Esophagus (tissue), 2 donors: ENCODE data around the gene DKKL1. TPM values are rescaled to one million over a fixed set of nuclear protein-coding genes. Genes with fewer than 3 reads are reported as not detected.
A peak's percentile ranks its signal among the peaks of the same experiment; 100 is the strongest.

Experiments used
- H3K27ac ChIP-seq, 2 donors: one replicate each; pipeline ENCODE4 v1.5.1; 2013; ENCODE audit warnings: low read depth in 2 of 2, mild to moderate bottlenecking in 2 of 2, inconsistent platforms in 1 of 2, low read length in 1 of 2, moderate library complexity in 1 of 2
- H3K27me3 ChIP-seq, 2 donors: one replicate each; pipeline ENCODE4 v1.6.1; 2013; ENCODE audit warnings: low read length in 2 of 2, control low read depth in 1 of 2, mild to moderate bottlenecking in 1 of 2; ENCODE audit not compliant: insufficient read depth in 2 of 2, control insufficient read depth in 1 of 2
- H3K36me3 ChIP-seq, 2 donors: one replicate each; pipeline ENCODE4 v1.6.1; 2013; ENCODE audit warnings: low read length in 1 of 2; ENCODE audit not compliant: control insufficient read depth in 2 of 2, insufficient read depth in 2 of 2
- H3K4me1 ChIP-seq, 2 donors: one replicate each; pipeline ENCODE4 v1.6.1; 2013; ENCODE audit warnings: low read length in 1 of 2; ENCODE audit not compliant: control insufficient read depth in 2 of 2, insufficient read depth in 2 of 2
- H3K4me3 ChIP-seq, 2 donors: one replicate each; pipeline ENCODE4 v1.5.1; 2013; ENCODE audit warnings: low read length in 2 of 2, mild to moderate bottlenecking in 2 of 2, low read depth in 1 of 2, moderate library complexity in 1 of 2
- H3K9me3 ChIP-seq, 2 donors: one replicate each; pipeline ENCODE4 v1.6.1; 2013; ENCODE audit warnings: mild to moderate bottlenecking in 2 of 2, low read depth in 1 of 2, low read length in 1 of 2, moderate library complexity in 1 of 2; ENCODE audit not compliant: control insufficient read depth in 2 of 2, insufficient read depth in 1 of 2
- WGBS, 2 donors: extraction: QIAGEN DNeasy Blood & Tissue Kit; methylation state at CpG; one replicate each; pipeline ENCODE4 v1.1.7; 2013; 5-methylcytosine and 5-hydroxymethylcytosine counted together
- polyA plus RNA-seq, 2 donors: library from polyadenylated mRNA; stranded (reverse); fragments of 200-250 nt; gene quantifications; one replicate each; pipeline ENCODE4 v1.2.3, GENCODE V29; 2013
- donor health status: healthy with polysubstance abuse.
- donor health status: Bipolar disorder and iron deficiency.

Gene DKKL1
- polyA plus RNA-seq, 2 donors: 0.07 TPM; not detected in 1

DNA sequence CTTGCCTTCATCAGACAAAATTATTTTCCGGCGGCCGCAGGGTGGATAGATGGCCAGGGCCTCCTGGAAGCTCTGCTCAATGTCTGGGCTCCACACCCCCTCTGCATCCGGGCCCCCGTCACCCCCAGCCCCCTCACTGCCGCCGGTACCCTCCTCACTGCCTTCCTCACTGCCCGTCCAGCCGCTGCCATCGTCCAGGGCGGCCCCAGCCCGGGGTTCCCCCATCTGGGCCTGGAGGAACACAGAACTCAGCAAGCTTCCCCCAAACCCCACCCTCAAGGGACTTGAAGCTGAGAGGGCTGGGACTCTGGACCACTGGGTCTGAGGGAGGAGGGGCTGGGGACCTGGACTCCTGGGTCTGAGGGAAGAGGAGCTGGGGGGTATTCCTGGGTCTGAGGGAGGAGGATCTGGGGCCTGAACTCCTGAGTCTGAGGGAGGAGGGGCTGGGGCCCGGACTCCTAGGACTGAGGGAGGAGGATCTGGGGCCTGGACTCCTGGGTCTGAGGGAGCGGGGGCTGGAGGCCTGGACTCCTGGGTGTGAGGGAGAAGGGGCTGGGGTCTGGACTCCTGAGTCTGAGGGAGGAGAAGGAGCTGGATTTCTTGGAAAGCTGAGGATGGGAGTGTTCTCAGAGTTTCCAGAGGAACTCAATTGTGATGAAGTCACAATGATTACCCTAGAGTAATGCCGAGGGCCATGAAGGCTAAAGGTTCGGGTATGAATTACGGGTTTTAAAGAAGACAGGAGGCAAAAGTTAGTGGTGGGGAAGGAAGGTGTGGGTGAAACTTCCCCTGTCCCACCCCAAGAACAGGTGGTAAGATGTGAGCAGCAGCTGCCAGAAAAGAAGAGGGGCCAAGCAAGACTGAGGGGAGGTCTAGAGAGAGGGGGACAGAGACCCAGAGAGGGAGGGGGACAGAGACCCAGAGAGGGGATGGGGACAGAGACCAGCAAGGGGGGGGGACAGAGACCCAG is 3.5 kb upstream of the DKKL1 start:
- 73 to 78% methylated on average over 17 of the region's 17 CpGs for WGBS, 2 donors
- Histone ChIP-seq H3K36me3 (no peaks in the 10 kb centered on the region), H3K27ac (peak overlapping the region in 1 of 2 donors; percentile 86), H3K4me3 (no peak overlapping the region), H3K27me3 (no peaks in the 10 kb centered on the region), H3K4me1 (peaks cover 2 to 3% of the 10 kb centered on the region in 2 donors), H3K9me3 (no peaks in the 10 kb centered on the region)

GRCh38 chr19:49361438-49362047 is 2.1 kb upstream of the DKKL1 start:
- Histone ChIP-seq H3K27ac (peak overlapping the region; percentile 79 to 86), H3K9me3 (no peaks in the 10 kb centered on the region), H3K4me1 (peaks cover 2 to 3% of the 10 kb centered on the region in 2 donors), H3K27me3 (no peaks in the 10 kb centered on the region), H3K4me3 (peak overlapping the region; percentile 51 to 55), H3K36me3 (no peaks in the 10 kb centered on the region)
- 2 to 8% methylated on average over 18 to 27 of the region's 27 CpGs for WGBS, 2 donors

DNA sequence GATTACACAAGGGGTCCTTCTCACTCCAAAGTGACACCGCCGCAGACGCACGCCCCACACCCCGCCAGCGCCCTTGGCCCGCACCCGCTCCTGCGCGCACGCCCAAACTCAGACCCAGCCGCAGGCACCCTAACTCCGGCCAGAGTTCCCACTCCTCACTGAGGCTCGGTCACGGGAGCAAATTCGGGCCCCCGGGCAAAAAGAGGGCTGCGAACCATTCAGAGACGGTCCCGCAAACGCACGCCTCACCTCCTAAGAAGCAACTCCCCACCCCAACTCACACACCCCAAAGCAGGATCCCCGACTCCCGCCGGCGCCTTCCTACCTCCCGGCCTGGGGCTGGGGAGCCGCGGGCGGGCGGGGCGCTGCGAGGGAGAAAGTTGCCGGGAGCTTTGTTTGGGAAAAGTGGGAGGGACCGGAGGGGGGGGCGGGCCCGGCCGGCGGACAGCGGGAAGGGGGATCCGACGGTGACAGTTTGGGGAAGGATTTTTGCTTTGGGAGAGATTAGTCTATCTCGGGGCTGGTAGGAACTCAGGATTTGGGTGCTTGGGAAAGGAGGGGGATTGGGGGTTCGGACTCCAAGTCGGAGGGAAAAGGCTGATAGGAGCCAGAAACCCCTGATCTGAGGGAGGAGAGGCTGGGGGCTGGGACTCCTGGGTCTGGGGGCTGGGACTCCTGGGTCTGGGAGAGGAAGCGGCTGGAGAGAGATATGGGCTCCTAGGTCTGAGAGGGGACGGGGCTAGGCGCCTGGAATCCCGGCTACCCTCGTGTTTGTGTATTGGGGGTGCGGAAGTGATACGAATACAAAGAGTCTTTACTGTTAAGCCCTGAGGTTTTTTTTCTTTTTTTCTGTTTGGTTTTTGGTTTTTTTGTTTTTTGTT is 1.4 kb upstream of the DKKL1 start, which contains the start of gene TEAD2:
Gene TEAD2 (minus strand): TSS at position 369 of the 881 bp plus-strand sequence. CDS start 2,341 bp downstream, outside the sequence.
- Histone ChIP-seq H3K4me3 (peak within 1 kb of the TSS; percentile 51 to 55), H3K36me3 (no peaks in the 10 kb centered on the region), H3K4me1 (peaks cover 0 to 3% of the 10 kb centered on the region in 2 donors), H3K9me3 (no peaks in the 10 kb centered on the region), H3K27me3 (no peaks in the 10 kb centered on the region), H3K27ac (peak within 1 kb of the TSS; percentile 79 to 86)
- 1% methylated on average over 49 to 52 of the region's 52 CpGs for WGBS, 2 donors

- peaks cover 0 to 3% of the 10 kb centered on the region in 2 donors for H3K4me1 ChIP-seq
- H3K36me3 ChIP-seq: no peaks in the 10 kb centered on the region
- no peaks in the 10 kb centered on the region for H3K27me3 ChIP-seq
- peak overlapping the region; percentile 66 to 76 for H3K27ac ChIP-seq
- 0 to 1% methylated on average over 14 of the region's 14 CpGs for WGBS, 2 donors
- no peaks in the 10 kb centered on the region for H3K9me3 ChIP-seq
- H3K4me3 ChIP-seq: no peak overlapping the region
These were observed 779 bp upstream of the DKKL1 start for GRCh38 chr19:49362929-49363267.

DNA sequence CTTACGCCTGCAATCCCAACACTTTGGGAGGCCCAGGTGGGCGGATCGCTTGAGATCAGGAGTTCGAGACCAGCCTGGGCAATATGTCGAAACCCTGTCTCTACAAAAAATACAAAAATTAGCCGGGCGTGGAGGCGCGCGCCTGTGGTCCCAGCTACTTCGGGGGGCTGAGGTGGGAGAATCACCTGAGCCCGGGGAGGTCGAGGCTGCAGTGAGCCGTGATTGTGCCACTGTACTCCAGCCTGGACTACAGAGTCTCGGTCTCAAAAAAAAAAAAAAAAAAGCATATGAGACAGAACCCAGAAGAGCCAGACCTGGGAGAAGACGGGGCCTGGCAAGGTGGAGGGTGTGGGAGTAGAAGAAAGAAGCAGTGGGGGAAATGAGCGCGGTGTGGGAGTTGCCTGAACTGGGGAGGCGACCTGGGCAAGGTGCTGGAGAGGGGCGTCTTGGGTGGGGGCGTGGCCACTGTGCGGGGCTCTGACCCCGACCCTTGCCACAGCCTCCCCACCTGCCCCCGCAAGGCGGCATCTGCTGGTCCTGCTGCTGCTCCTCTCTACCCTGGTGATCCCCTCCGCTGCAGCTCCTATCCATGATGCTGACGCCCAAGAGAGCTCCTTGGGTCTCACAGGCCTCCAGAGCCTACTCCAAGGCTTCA is 533 bp downstream of the DKKL1 start:
- H3K36me3 ChIP-seq: no peaks in the 10 kb centered on the region
- 70 to 80% methylated on average over 25 to 27 of the region's 27 CpGs for WGBS, 2 donors
- no peak overlapping the region for H3K27ac ChIP-seq
- peaks cover 0 to under 1% of the 10 kb centered on the region in 2 donors for H3K9me3 ChIP-seq
- H3K27me3 ChIP-seq: no peaks in the 10 kb centered on the region
- H3K4me1 ChIP-seq: peaks cover 0 to 3% of the 10 kb centered on the region in 2 donors
- H3K4me3 ChIP-seq: no peak overlapping the region

- Histone ChIP-seq H3K4me1 (peaks cover 0 to 3% of the 10 kb centered on the region in 2 donors), H3K27ac (no peak overlapping the region), H3K9me3 (peaks cover 8% of the 10 kb centered on the region in 2 donors), H3K4me3 (no peak overlapping the region), H3K36me3 (no peaks in the 10 kb centered on the region), H3K27me3 (no peaks in the 10 kb centered on the region)
These were observed 2.4 kb downstream of the DKKL1 start for GRCh38 chr19:49366110-49366509.

GRCh38 chr19:49368711-49369358 is 5.2 kb downstream of the DKKL1 start:
- no peaks in the 10 kb centered on the region for H3K27me3 ChIP-seq
- no peaks in the 10 kb centered on the region for H3K4me1 ChIP-seq
- peaks cover 8% of the 10 kb centered on the region in 2 donors for H3K9me3 ChIP-seq
- no peak overlapping the region for H3K27ac ChIP-seq
- H3K36me3 ChIP-seq: no peaks in the 10 kb centered on the region
- H3K4me3 ChIP-seq: no peak overlapping the region
- WGBS, 2 donors: 75 to 77% methylated on average over 5 of the region's 5 CpGs

GRCh38 chr19:49371184-49371583 is 7.5 kb downstream of the DKKL1 start:
- Histone ChIP-seq H3K9me3 (peaks cover 8% of the 10 kb centered on the region in 2 donors), H3K27ac (no peak overlapping the region), H3K36me3 (no peaks in the 10 kb centered on the region), H3K27me3 (no peaks in the 10 kb centered on the region), H3K4me3 (no peak overlapping the region), H3K4me1 (no peaks in the 10 kb centered on the region)
- WGBS, 2 donors: 77 to 79% methylated on average over 3 of the region's 3 CpGs
